SH-SY5Y (cell line): ENCODE measurements around the gene GALC.

Source experiments
- GATA2 ChIP-seq: IDR thresholded peaks from 2 replicates; pipeline ENCODE4 v1.6.1; 2011; ENCODE audit warnings: mild to moderate bottlenecking, low read depth, low read length
- GATA3 ChIP-seq: IDR thresholded peaks from 2 replicates; pipeline ENCODE4 v1.6.1; 2011; ENCODE audit warnings: low read depth, mild to moderate bottlenecking, low read length, moderate library complexity

GRCh38 chr14:88008039-88008742 lies 15.2 kb upstream of the GALC start:
- TF ChIP-seq GATA3 = no peak
- TF ChIP-seq GATA2 = no peak
